ENCODE measurements around the gene MAD2L1BP.
A peak's percentile ranks its signal among the peaks of the same experiment; 100 is the strongest.
"Not testable (repeated sequence)": the region's sequence is repeated elsewhere in the genome, so short reads cannot be mapped to it uniquely, and the experiment has no call there.

Gene MAD2L1BP, protein sequence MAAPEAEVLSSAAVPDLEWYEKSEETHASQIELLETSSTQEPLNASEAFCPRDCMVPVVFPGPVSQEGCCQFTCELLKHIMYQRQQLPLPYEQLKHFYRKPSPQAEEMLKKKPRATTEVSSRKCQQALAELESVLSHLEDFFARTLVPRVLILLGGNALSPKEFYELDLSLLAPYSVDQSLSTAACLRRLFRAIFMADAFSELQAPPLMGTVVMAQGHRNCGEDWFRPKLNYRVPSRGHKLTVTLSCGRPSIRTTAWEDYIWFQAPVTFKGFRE

DNA sequence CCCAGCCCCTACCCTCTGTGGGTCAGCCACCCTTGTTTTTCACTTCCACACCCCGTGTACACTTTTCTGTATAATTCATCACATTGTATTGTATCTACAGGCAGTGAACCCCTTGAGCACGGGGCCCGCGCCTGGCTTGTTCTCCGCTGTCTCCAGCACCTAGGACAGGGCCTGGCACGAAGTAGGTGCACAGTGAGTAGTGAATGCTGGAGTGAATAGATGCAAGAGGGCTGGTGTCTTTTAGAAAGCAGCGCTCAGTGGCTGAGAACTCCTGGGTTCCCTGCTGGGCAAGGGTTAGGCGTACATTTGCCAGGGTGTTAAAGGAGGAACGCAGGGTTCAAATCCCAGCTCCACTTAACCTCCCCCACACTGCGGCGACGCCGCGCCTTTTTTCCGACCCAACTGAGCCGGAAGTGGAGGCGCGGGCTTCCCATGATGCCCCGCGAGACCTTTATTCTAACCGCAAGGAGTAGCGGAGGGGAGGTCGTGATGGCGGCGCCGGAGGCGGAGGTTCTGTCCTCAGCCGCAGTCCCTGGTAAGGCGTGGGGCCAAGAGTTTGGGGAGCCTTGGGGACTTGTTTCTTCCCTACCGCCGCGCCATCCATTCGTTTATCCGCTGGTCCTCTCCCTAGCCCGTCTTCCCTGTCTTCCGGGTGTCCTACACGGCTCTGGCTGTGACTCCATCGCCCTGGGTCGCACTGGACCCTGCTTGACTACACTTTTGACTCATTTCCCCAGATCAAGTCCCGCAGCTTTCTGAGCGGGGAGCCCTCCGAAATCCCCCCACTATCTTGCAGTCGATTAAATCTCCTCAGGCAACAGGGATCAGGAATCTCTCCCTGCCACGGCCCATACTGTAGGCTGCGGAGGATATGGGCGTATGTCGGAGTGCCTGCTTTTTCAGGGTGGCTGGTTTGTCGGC is at the start of gene MAD2L1BP:
MAD2L1BP (plus strand) TSS at position 454 of the 921 bp plus-strand sequence; CDS start at position 490, 36 bp downstream.
- in situ Hi-C loops (cut with HindIII; ENCODE audit: low sequenced_read_pairs): no loop called here
- DNase-seq (ENCODE audit: low read depth, low spot score): peak; percentile 72

DNA sequence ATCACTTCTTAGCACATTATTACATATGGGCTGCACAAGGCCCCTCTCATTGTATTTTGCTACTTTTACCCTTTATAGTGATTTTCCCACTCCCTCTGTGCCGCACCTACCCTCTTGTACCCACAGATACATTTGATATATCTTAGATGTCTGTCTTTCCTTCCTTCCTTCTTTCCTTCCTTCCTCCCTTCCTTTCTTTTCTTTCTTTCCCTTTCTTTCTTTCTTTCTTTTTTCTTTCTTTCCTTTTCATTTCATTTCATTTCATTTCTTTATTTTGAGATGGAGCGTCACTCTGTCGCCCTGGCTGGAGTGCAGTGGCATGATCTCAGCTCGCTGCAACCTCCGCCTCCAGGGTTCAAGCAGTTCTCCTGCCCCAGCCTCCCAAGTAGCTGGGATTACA is 47.4 kb upstream of the MAD2L1BP start:
- TF ChIP-seq, protein P1, sequence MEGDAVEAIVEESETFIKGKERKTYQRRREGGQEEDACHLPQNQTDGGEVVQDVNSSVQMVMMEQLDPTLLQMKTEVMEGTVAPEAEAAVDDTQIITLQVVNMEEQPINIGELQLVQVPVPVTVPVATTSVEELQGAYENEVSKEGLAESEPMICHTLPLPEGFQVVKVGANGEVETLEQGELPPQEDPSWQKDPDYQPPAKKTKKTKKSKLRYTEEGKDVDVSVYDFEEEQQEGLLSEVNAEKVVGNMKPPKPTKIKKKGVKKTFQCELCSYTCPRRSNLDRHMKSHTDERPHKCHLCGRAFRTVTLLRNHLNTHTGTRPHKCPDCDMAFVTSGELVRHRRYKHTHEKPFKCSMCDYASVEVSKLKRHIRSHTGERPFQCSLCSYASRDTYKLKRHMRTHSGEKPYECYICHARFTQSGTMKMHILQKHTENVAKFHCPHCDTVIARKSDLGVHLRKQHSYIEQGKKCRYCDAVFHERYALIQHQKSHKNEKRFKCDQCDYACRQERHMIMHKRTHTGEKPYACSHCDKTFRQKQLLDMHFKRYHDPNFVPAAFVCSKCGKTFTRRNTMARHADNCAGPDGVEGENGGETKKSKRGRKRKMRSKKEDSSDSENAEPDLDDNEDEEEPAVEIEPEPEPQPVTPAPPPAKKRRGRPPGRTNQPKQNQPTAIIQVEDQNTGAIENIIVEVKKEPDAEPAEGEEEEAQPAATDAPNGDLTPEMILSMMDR (IDR thresholded peaks at IDR 0.05; ENCODE audit: low read depth, low read length): no peak
- DNase-seq (ENCODE audit: low read depth, low spot score): no peak
- in situ Hi-C loops (cut with HindIII; ENCODE audit: low sequenced_read_pairs): no loop called here
- H3K4me3 ChIP-seq (ENCODE audit: low read depth, low read length): no peak overlapping the region

More for the DNA sequence above, at the start of gene MAD2L1BP:
- H3K4me3 ChIP-seq (ENCODE audit: low read depth, low read length): peak within 1 kb of the TSS; percentile 93
- TF ChIP-seq, protein P1 (IDR thresholded peaks at IDR 0.05; ENCODE audit: low read depth, low read length): no peak

DNA sequence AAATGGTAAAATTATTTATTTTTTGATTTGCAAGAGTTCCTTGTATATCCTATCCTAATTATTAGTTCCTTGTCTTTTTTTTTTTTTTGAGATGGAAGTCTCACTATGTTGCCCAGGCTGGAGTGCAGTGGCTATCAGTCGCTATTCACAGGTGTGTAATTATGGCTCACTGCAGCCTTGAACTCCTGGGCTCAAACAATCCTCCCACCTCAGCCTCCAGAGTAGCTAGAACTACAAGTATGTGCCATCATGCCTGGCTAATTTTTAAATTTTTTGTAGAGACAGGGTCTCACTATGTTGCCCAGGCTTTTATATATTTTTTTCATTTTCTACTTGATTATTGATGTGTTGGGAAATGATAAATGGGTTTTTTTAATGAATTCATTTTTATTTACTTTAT is 46.1 kb upstream of the MAD2L1BP start:
- DNase-seq (ENCODE audit: low read depth, low spot score); H3K4me3 ChIP-seq (ENCODE audit: low read depth, low read length); in situ Hi-C loops (cut with HindIII; ENCODE audit: low sequenced_read_pairs): not testable (repeated sequence)

DNA sequence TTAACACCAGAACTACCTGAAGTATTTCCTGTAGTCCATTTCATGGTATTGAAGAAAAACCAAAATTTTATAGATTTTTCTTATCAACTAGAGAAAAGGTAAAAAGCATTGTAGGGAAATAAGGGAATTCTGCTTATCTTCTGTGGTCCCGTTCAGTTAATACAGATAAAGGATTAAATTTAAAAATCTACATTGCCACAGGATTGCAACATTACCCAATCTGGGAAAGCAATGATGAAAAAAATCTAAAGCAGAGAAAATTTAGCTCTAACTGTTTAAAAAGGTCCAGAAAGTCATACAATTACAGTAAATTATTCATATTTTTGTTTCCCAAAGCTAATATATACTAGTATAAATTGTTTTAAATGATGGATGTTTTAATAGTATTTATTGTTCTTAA is 41.7 kb upstream of the MAD2L1BP start:
- DNase-seq (ENCODE audit: low read depth, low spot score): no peak
- no peak overlapping the region for H3K4me3 ChIP-seq (ENCODE audit: low read depth, low read length)
- TF ChIP-seq, protein P1 (IDR thresholded peaks at IDR 0.05; ENCODE audit: low read depth, low read length): no peak
- in situ Hi-C loops (cut with HindIII; ENCODE audit: low sequenced_read_pairs): no loop called here

DNA sequence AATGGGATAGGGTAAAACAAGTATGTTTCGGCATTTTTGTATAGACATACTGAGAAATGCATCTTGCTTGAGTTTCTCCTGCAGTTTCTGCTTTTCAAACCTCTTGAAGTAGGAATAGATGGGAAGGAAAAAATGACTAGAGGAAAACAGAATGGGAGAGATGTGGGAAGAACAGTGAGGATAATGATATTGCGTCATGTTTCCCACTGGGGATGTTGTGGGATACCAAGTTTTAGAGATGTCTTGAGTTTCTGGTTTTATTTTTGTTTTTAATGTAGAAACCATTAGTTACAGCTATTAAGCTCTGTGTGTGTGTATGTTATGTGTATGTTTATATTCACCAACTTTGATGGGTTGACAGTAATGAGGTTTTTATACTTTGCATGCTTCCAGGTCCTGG is 35.0 kb upstream of the MAD2L1BP start:
- H3K4me3 ChIP-seq (ENCODE audit: low read depth, low read length): no peak overlapping the region
- TF ChIP-seq, protein P1 (IDR thresholded peaks at IDR 0.05; ENCODE audit: low read depth, low read length): no peak
- no peak for DNase-seq (ENCODE audit: low read depth, low spot score)
- in situ Hi-C loops (cut with HindIII; ENCODE audit: low sequenced_read_pairs): no loop called here

DNA sequence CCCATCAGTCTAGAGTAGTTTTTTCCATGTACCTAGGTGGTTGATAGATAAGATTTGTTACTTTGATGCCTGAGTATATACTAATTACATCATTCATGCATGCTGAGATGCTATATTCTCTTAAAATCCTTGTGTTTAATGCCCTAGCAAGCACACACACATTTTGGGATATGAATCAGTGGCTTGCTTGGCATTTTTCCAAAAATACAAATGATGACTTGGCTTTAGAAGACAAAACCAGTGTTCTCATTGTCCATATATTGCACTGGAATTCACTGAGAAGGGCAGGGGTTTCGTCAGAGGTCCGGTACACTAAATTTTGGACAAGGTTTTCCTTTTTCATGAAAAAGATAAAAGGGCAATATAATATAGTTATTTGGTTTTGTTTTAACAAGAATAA is 31.5 kb upstream of the MAD2L1BP start:
- in situ Hi-C loops (cut with HindIII; ENCODE audit: low sequenced_read_pairs): no loop called here
- DNase-seq (ENCODE audit: low read depth, low spot score): peak; percentile 84
- H3K4me3 ChIP-seq (ENCODE audit: low read depth, low read length): no peak overlapping the region
- TF ChIP-seq, protein P1 (IDR thresholded peaks at IDR 0.05; ENCODE audit: low read depth, low read length): no peak

DNA sequence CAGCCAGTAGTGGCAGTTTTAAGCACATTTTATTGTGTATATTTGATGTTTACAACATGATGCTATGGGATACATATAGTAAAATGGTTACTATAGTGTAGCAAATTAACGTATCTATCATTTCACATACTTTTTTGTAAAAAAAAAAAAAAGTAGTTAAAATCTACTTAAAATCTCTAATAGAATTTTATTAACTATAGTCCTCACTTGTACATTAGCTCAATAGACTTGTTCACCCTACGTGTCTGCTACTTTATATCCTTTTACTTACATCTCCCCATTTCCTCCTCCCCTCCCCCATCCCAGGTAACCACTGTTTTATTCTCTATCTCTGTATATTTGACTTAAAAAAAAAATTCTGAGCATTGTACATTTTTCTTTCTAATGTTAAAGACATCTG is 29.6 kb upstream of the MAD2L1BP start:
- TF ChIP-seq, protein P1 (IDR thresholded peaks at IDR 0.05; ENCODE audit: low read depth, low read length): no peak
- no peak for DNase-seq (ENCODE audit: low read depth, low spot score)
- no peak overlapping the region for H3K4me3 ChIP-seq (ENCODE audit: low read depth, low read length)
- in situ Hi-C loops (cut with HindIII; ENCODE audit: low sequenced_read_pairs): no loop called here
